Stomach (tissue), 9 donors: ENCODE measurements around the gene CYTL1. TPM values are rescaled to one million over a fixed set of nuclear protein-coding genes. Genes with fewer than 3 reads are reported as not detected.
A peak's percentile ranks its signal among the peaks of the same experiment; 100 is the strongest.

Source experiments
- DNase-seq, 2 donors: peaks; one replicate each; pipeline versions ENCODE4 v3.0.0 to v3.0.0-alpha.2; 2013 to 2019
- H3K27ac ChIP-seq, 5 donors: fragments of 200-600 bp in 4 of 5; sonication (generic) in 4 of 5; one replicate each; pipeline ENCODE4 v1.5.1; 2013 to 2019; ENCODE audit warnings: mild to moderate bottlenecking in 1 of 5, moderate library complexity in 1 of 5
- H3K27me3 ChIP-seq, 3 donors: fragments of 200-600 bp; sonication (generic); one replicate each; pipeline ENCODE4 v1.5.1; 2017 to 2019; ENCODE audit warnings: mixed run types in 1 of 3
- H3K36me3 ChIP-seq, 4 donors: fragments of 200-600 bp; sonication (generic); 1 replicate in 3 of 4; 2 replicates in 1 of 4; pipeline ENCODE4 v1.5.1; 2016 to 2019
- H3K4me1 ChIP-seq, 4 donors: fragments of 200-600 bp; sonication (generic); one replicate each; pipeline ENCODE4 v1.5.1; 2016 to 2019
- H3K4me3 ChIP-seq, 4 donors: fragments of 200-600 bp; sonication (generic) in 3 of 4; one replicate each; pipeline ENCODE4 v1.5.1; 2016 to 2019; ENCODE audit warnings: mild to moderate bottlenecking in 1 of 4
- H3K9me3 ChIP-seq, 4 donors: fragments of 200-600 bp; sonication (generic); one replicate each; pipeline ENCODE4 v1.5.1; 2016 to 2019
- CTCF ChIP-seq, 7 experiments: fragments of 450-650 bp in 4 of 7; fragments of 200-600 bp in 3 of 7; sonication (generic) in 3 of 7; IDR thresholded peaks; one replicate each; pipeline ENCODE4 v1.5.1; 2016 to 2019; ENCODE audit warnings: antibody characterized with exemption in 7 of 7, control low read depth in 2 of 7, mild to moderate bottlenecking in 1 of 7
- EP300 ChIP-seq: sonication (generic); formaldehyde crosslinking; IDR thresholded peaks from one replicate; pipeline ENCODE4 v1.6.1; 2017; ENCODE audit warnings: antibody characterized with exemption
- POLR2A ChIP-seq, 4 donors: fragments of 450-650 bp; IDR thresholded peaks; one replicate each; pipeline ENCODE4 v1.6.1; 2016; ENCODE audit warnings: antibody characterized with exemption in 4 of 4, control low read depth in 2 of 4, mild to moderate bottlenecking in 1 of 4, moderate library complexity in 1 of 4
- POLR2AphosphoS5 ChIP-seq, 3 donors: sonication (generic); formaldehyde crosslinking; IDR thresholded peaks; one replicate each; pipeline ENCODE4 v1.6.1; 2016; ENCODE audit warnings: antibody characterized with exemption in 3 of 3
- WGBS, 5 donors: extraction: QIAGEN DNeasy Blood & Tissue Kit in 3 of 5; methylation state at CpG; one replicate each; pipeline versions ENCODE4 v1.1.5 to v1.1.7; 2013 to 2018; 5-methylcytosine and 5-hydroxymethylcytosine counted together
- intact Hi-C: fragments of 100-400 bp; cut with DNase I; formaldehyde crosslinking; loops from one replicate; pipeline ENCODE4 v1.15.1; 2023; ENCODE audit warnings: low total_unique reads
- polyA plus RNA-seq, 3 donors: library from polyadenylated mRNA; stranded (reverse); fragments of 200-250 nt; gene quantifications; one replicate each; pipeline ENCODE4 v1.2.3, GENCODE V29; 2013
- total RNA-seq, 5 donors: library from RNA; depleted of rRNA; stranded (reverse); fragments of >200 nt; gene quantifications; one replicate each; pipeline versions ENCODE4 v1.1.0 to v1.2.3, GENCODE V29; 2014 to 2016
- donor health status: healthy with polysubstance abuse.
- donor health status: Bipolar disorder and iron deficiency.
- donor health status: healthy.

The CYTL1 gene
- total and polyA plus RNA-seq, 8 donors, result 0.95 to 5.1 (median 1.4) TPM; not detected in 3

GRCh38 chr4:4990329-4990728, 28.9 kb downstream of the CYTL1 start:
- DNase-seq, result no peak
- no peaks in the 10 kb centered on the region for H3K9me3 ChIP-seq
- TF ChIP-seq EP300 (no peak), POLR2AphosphoS5 (IDR thresholded peaks at IDR 0.05) (no peak), POLR2A (IDR thresholded peaks at IDR 0.05) (no peak), CTCF (IDR thresholded peaks at IDR 0.05) (no peak)
- peaks cover 0 to 9% (median 6%) of the 10 kb centered on the region in 3 donors for H3K27me3 ChIP-seq
- H3K4me1 ChIP-seq, result peaks cover 6 to 34% (median 23%) of the 10 kb centered on the region in 4 donors
- peak overlapping the region in 4 of 5 donors; percentile 64 to 85 (median 78) for H3K27ac ChIP-seq
- H3K36me3 ChIP-seq, result no peaks in the 10 kb centered on the region
- H3K4me3 ChIP-seq, result no peak overlapping the region
- 80 to 97% (median 85%) methylated on average over 3 of the region's 3 CpGs for WGBS, 5 donors
- intact Hi-C loops, result loop anchor here (5.0 to 10.0 kb wide), 2 partner anchors 152 to 814 kb away; no protein-coding TSS in a partner anchor

GRCh38 chr4:4989083-4989622, 30.1 kb downstream of the CYTL1 start:
- Histone ChIP-seq H3K4me3 (no peak overlapping the region), H3K4me1 (peaks cover 0 to 23% (median 12%) of the 10 kb centered on the region in 4 donors), H3K9me3 (no peaks in the 10 kb centered on the region), H3K36me3 (no peaks in the 10 kb centered on the region), H3K27me3 (no peaks in the 10 kb centered on the region), H3K27ac (no peak overlapping the region)
- intact Hi-C loops, result no loop called here
- 72 to 93% (median 88%) methylated on average over 10 of the region's 10 CpGs for WGBS, 5 donors
- TF ChIP-seq CTCF (IDR thresholded peaks at IDR 0.05) (no peak), POLR2A (IDR thresholded peaks at IDR 0.05) (no peak), EP300 (no peak), POLR2AphosphoS5 (IDR thresholded peaks at IDR 0.05) (no peak)
- no peak for DNase-seq

- Histone ChIP-seq H3K4me3 (no peak overlapping the region), H3K27ac (no peak overlapping the region), H3K27me3 (no peaks in the 10 kb centered on the region), H3K36me3 (no peaks in the 10 kb centered on the region), H3K4me1 (peaks cover 0 to 12% (median 9%) of the 10 kb centered on the region in 4 donors), H3K9me3 (no peaks in the 10 kb centered on the region)
- intact Hi-C loops, result no loop called here
- TF ChIP-seq POLR2A (IDR thresholded peaks at IDR 0.05), result no peak
- no peak for TF ChIP-seq POLR2AphosphoS5 (IDR thresholded peaks at IDR 0.05)
- TF ChIP-seq EP300, result no peak
- no peak for TF ChIP-seq CTCF (IDR thresholded peaks at IDR 0.05)
- 74 to 86% (median 76%) methylated on average over 10 of the region's 10 CpGs for WGBS, 5 donors
- DNase-seq, result no peak
Observed at GRCh38 chr4:4987656-4988055, 31.6 kb downstream of the CYTL1 start.

- intact Hi-C loops, result no loop called here
- H3K36me3 ChIP-seq, result no peaks in the 10 kb centered on the region
- no peaks in the 10 kb centered on the region for H3K9me3 ChIP-seq
- no peak overlapping the region for H3K4me3 ChIP-seq
- H3K27me3 ChIP-seq, result no peaks in the 10 kb centered on the region
- peaks cover 0 to 8% (median 6%) of the 10 kb centered on the region in 4 donors for H3K4me1 ChIP-seq
- TF ChIP-seq POLR2A (IDR thresholded peaks at IDR 0.05) (no peak), POLR2AphosphoS5 (IDR thresholded peaks at IDR 0.05) (no peak), CTCF (IDR thresholded peaks at IDR 0.05) (no peak), EP300 (no peak)
- 73 to 79% (median 76%) methylated on average over 5 of the region's 5 CpGs for WGBS, 5 donors
- H3K27ac ChIP-seq, result no peak overlapping the region
- no peak for DNase-seq
Observed at GRCh38 chr4:4986841-4987240, 32.4 kb downstream of the CYTL1 start.
